Measurements from ENCODE around the gene ZBTB42. TPM values are rescaled to one million over a fixed set of nuclear protein-coding genes. Genes with fewer than 3 reads are reported as not detected.
A peak's percentile ranks its signal among the peaks of the same experiment; 100 is the strongest.

ZBTB42 gene
- total RNA-seq, 1 experiment from 2014 or later = 6.4 TPM

GRCh38 chr14:104794099-104794498, 6.8 kb upstream of the ZBTB42 start (continued):
- TF ChIP-seq ATF6 (CRISPR knock-in tag; IDR thresholded peaks at IDR 0.05) = no peak

DNA sequence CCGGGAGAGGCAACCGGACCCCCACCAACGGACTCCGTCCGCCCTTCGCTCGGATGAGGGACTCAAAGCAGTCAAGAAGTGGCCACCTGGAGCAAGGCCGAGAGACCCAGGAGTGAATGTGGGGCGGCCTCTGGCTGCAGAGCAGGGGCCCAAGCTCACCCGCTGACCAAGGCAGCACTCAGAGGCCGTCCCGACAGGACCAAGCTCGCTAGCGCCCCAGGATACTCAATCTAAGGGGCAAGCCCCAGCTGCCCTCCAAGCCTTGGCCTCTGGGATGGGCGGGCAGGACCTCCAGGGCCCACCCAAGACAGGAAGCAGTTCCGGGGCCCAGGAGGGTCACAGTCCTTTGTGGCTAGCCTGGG, 6.3 kb upstream of the ZBTB42 start:
- Mint-ChIP-seq H3K9me3 (no peaks in the 10 kb centered on the region), H3K4me1 (peaks cover 45% of the 10 kb centered on the region), H3K27me3 (ENCODE audit: low read depth) (peaks cover 37% of the 10 kb centered on the region), H3K4me3 (peak overlapping the region; percentile 87), H3K27ac (peak overlapping the region; percentile 78), H3K36me3 (no peaks in the 10 kb centered on the region)
- TF ChIP-seq ELF4 (CRISPR knock-in tag; IDR thresholded peaks at IDR 0.05; ENCODE audit: low read depth) (no peak), KAT7 (CRISPR knock-in tag; IDR thresholded peaks at IDR 0.05; ENCODE audit: borderline replicate concordance) (0 out of 2 replicates have a peak, but pooled peaks have one; percentile 7), IRF2 (CRISPR knock-in tag; IDR thresholded peaks at IDR 0.05; ENCODE audit: borderline replicate concordance, low read depth) (no peak)
- TF ChIP-seq, protein P1, sequence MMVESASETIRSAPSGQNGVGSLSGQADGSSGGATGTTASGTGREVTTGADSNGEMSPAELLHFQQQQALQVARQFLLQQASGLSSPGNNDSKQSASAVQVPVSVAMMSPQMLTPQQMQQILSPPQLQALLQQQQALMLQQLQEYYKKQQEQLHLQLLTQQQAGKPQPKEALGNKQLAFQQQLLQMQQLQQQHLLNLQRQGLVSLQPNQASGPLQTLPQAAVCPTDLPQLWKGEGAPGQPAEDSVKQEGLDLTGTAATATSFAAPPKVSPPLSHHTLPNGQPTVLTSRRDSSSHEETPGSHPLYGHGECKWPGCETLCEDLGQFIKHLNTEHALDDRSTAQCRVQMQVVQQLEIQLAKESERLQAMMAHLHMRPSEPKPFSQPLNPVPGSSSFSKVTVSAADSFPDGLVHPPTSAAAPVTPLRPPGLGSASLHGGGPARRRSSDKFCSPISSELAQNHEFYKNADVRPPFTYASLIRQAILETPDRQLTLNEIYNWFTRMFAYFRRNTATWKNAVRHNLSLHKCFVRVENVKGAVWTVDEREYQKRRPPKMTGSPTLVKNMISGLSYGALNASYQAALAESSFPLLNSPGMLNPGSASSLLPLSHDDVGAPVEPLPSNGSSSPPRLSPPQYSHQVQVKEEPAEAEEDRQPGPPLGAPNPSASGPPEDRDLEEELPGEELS (CRISPR knock-in tag; IDR thresholded peaks at IDR 0.05) = 0 out of 2 replicates have a peak, but pooled peaks have one; percentile 36
- TF ChIP-seq, protein P2, sequence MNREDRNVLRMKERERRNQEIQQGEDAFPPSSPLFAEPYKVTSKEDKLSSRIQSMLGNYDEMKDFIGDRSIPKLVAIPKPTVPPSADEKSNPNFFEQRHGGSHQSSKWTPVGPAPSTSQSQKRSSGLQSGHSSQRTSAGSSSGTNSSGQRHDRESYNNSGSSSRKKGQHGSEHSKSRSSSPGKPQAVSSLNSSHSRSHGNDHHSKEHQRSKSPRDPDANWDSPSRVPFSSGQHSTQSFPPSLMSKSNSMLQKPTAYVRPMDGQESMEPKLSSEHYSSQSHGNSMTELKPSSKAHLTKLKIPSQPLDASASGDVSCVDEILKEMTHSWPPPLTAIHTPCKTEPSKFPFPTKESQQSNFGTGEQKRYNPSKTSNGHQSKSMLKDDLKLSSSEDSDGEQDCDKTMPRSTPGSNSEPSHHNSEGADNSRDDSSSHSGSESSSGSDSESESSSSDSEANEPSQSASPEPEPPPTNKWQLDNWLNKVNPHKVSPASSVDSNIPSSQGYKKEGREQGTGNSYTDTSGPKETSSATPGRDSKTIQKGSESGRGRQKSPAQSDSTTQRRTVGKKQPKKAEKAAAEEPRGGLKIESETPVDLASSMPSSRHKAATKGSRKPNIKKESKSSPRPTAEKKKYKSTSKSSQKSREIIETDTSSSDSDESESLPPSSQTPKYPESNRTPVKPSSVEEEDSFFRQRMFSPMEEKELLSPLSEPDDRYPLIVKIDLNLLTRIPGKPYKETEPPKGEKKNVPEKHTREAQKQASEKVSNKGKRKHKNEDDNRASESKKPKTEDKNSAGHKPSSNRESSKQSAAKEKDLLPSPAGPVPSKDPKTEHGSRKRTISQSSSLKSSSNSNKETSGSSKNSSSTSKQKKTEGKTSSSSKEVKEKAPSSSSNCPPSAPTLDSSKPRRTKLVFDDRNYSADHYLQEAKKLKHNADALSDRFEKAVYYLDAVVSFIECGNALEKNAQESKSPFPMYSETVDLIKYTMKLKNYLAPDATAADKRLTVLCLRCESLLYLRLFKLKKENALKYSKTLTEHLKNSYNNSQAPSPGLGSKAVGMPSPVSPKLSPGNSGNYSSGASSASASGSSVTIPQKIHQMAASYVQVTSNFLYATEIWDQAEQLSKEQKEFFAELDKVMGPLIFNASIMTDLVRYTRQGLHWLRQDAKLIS (CRISPR knock-in tag; IDR thresholded peaks at IDR 0.05; ENCODE audit: borderline replicate concordance) = no peak
- ChIA-PET POLR2A (interaction anchor here (0.7 to 1.5 kb wide), 3 partner anchors 11 to 42 kb away, joined by 3 to 4 read pairs (median 3); no protein-coding TSS in a partner anchor), CTCF (interaction anchor here (0.7 to 6.2 kb wide), 7 partner anchors 13 to 296 kb away, joined by 3 to 67 read pairs (median 6); partner anchors contain the start of gene SIVA1)
- peak; percentile 5 for ATAC-seq
- no peak for DNase-seq (ENCODE audit: low spot score)

GRCh38 chr14:104794993-104795780, 5.7 kb upstream of the ZBTB42 start, which contains the start of gene AKT1:
Gene AKT1, minus strand, starts transcription at chr14:104795748. Its CDS starts 3,105 bp downstream, at chr14:104792643.
- H3K9me3 Mint-ChIP-seq = no peaks in the 10 kb centered on the region
- H3K4me3 Mint-ChIP-seq = peak within 1 kb of the TSS; percentile 87
- ChIA-PET POLR2A (interaction anchor here (0.7 to 1.5 kb wide), 3 partner anchors 10 to 43 kb away, joined by 3 to 4 read pairs (median 3); no protein-coding TSS in a partner anchor), CTCF (interaction anchor here (0.7 to 6.2 kb wide), 9 partner anchors 17 to 295 kb away, joined by 3 to 67 read pairs (median 6); partner anchors contain the start of gene SIVA1)
- 0 out of 2 replicates have a peak, but pooled peaks have one; percentile 63 for TF ChIP-seq HMGXB4 (CRISPR knock-in tag; IDR thresholded peaks at IDR 0.05)
- no peak for TF ChIP-seq EMX1 (CRISPR knock-in tag; IDR thresholded peaks at IDR 0.05)
- peak within 1 kb of the TSS; percentile 78 for H3K27ac Mint-ChIP-seq
- no peak for DNase-seq (ENCODE audit: low spot score)
- peaks cover 41% of the 10 kb centered on the region for H3K27me3 Mint-ChIP-seq (ENCODE audit: low read depth)
- peaks cover 47% of the 10 kb centered on the region for H3K4me1 Mint-ChIP-seq
- no peak for ATAC-seq
- H3K36me3 Mint-ChIP-seq = no peaks in the 10 kb centered on the region

Data from WTC11 (cell line).